ENCODE measurements around the gene MIXL1.
A peak's percentile ranks its signal among the peaks of the same experiment; 100 is the strongest.

Gene MIXL1

DNA sequence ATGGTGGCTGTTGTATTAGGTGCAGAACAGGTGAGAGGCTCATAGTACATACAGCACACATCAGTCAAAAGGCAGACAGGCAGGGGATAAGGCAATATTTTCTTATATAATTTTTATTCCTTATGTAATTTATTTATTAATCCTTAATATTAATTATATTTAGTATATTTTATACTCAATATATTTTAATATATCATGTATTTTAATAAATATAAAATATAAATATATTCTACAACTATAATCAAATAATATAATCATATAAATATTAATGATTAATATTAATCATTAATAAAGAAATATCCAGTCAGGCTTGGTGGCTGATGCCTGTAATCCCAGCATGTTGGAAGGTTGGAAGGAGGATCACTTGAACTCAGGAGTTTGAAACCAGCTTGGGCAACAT lies 19.3 kb upstream of the MIXL1 start:
- Histone ChIP-seq H2BK15ac (ENCODE audit: low read depth, poor library complexity, severe bottlenecking) (no peak overlapping the region), H2BK12ac (ENCODE audit: low read length in 2 of 2) (no peak overlapping the region), H3K79me1 (replicated peaks; ENCODE audit: low read length, poor library complexity, severe bottlenecking) (no peaks in the 10 kb centered on the region), H2AFZ (ENCODE audit: low read depth, low read length) (no peak overlapping the region), H2BK5ac (ENCODE audit: low read depth, low read length, poor library complexity, severe bottlenecking) (no peak overlapping the region), H3K18ac (ENCODE audit: low read depth in 1 of 2, low read length in 2 of 2) (no peak overlapping the region), H4K91ac (ENCODE audit: low read length) (no peak overlapping the region), H2AK5ac (ENCODE audit: low read length, severe bottlenecking) (no peak overlapping the region), H4K8ac (ENCODE audit: low read length) (no peak overlapping the region), H3K4me2 (ENCODE audit: low read length, poor library complexity, severe bottlenecking) (no peak overlapping the region), H3K27me3 (ENCODE audit: control insufficient read depth in 1 of 2, insufficient read depth in 1 of 2, low read length in 2 of 2) (peaks cover 8 to 35% of the 10 kb centered on the region in 2 experiments), H3K23ac (ENCODE audit: low read length in 2 of 2) (no peak overlapping the region), H3K36me3 (ENCODE audit: control insufficient read depth in 1 of 2, insufficient read depth in 2 of 2, low read depth in 1 of 2, low read length in 2 of 2) (no peaks in the 10 kb centered on the region), H3K27ac (ENCODE audit: low read length, poor library complexity, severe bottlenecking) (no peak overlapping the region), H3K9me3 (ENCODE audit: control insufficient read depth, low read length) (no peaks in the 10 kb centered on the region), H3K9ac (ENCODE audit: low read length) (no peak overlapping the region), H3K14ac (ENCODE audit: low read length in 2 of 2) (no peak overlapping the region), H3K4me3 (ENCODE audit: insufficient read depth in 1 of 2, low read depth in 1 of 2, low read length in 2 of 2) (no peak overlapping the region), H3K4ac (ENCODE audit: low read depth in 1 of 2, low read length in 2 of 2) (no peak overlapping the region), H2BK120ac (ENCODE audit: low read depth, low read length) (no peak overlapping the region), H3K4me1 (ENCODE audit: control insufficient read depth, insufficient read depth, low read depth, low read length) (no peaks in the 10 kb centered on the region)
- DNase-seq = no peak

DNA sequence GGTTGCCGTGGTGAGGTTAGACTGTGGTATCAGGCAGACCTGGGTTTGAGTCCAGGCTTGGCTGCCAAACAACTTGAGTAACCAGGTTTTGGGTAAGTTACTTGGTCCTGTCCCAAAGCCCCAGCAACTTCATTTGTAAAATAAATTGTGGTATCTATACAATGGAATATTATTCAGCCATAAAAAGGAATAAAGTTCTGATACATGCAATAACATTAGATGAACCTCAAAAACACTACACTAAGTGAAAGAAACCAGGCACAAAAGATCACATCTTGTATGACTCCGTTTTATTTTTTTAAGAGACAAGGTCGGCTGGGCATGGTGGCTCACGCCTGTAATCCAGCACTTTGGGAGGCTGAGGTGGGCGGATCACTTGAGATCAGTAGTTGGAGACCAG lies 16.4 kb upstream of the MIXL1 start:
- Histone ChIP-seq H3K18ac (ENCODE audit: low read depth in 1 of 2, low read length in 2 of 2) (no peak overlapping the region), H2AK5ac (ENCODE audit: low read length, severe bottlenecking) (no peak overlapping the region), H4K8ac (ENCODE audit: low read length) (no peak overlapping the region), H2BK5ac (ENCODE audit: low read depth, low read length, poor library complexity, severe bottlenecking) (no peak overlapping the region), H2BK15ac (ENCODE audit: low read depth, poor library complexity, severe bottlenecking) (no peak overlapping the region), H2BK12ac (ENCODE audit: low read length in 2 of 2) (no peak overlapping the region), H3K14ac (ENCODE audit: low read length in 2 of 2) (peak overlapping the region in 1 of 2 experiments; percentile 18), H3K4me2 (ENCODE audit: low read length, poor library complexity, severe bottlenecking) (no peak overlapping the region), H3K9me3 (ENCODE audit: control insufficient read depth, low read length) (no peaks in the 10 kb centered on the region), H3K36me3 (ENCODE audit: control insufficient read depth in 1 of 2, insufficient read depth in 2 of 2, low read depth in 1 of 2, low read length in 2 of 2) (no peaks in the 10 kb centered on the region), H3K79me1 (replicated peaks; ENCODE audit: low read length, poor library complexity, severe bottlenecking) (no peaks in the 10 kb centered on the region), H3K27ac (ENCODE audit: low read length, poor library complexity, severe bottlenecking) (no peak overlapping the region), H3K9ac (ENCODE audit: low read length) (no peak overlapping the region), H3K4me3 (ENCODE audit: insufficient read depth in 1 of 2, low read depth in 1 of 2, low read length in 2 of 2) (no peak overlapping the region), H4K91ac (ENCODE audit: low read length) (no peak overlapping the region), H3K4me1 (ENCODE audit: control insufficient read depth, insufficient read depth, low read depth, low read length) (peaks cover 2% of the 10 kb centered on the region), H3K4ac (ENCODE audit: low read depth in 1 of 2, low read length in 2 of 2) (no peak overlapping the region), H2AFZ (ENCODE audit: low read depth, low read length) (no peak overlapping the region), H2BK120ac (ENCODE audit: low read depth, low read length) (no peak overlapping the region), H3K23ac (ENCODE audit: low read length in 2 of 2) (no peak overlapping the region), H3K27me3 (ENCODE audit: control insufficient read depth in 1 of 2, insufficient read depth in 1 of 2, low read length in 2 of 2) (peaks cover 0 to 45% of the 10 kb centered on the region in 2 experiments)
- WGBS = 93% methylated on average over 5 of the region's 5 CpGs
- DNase-seq = no peak

DNA sequence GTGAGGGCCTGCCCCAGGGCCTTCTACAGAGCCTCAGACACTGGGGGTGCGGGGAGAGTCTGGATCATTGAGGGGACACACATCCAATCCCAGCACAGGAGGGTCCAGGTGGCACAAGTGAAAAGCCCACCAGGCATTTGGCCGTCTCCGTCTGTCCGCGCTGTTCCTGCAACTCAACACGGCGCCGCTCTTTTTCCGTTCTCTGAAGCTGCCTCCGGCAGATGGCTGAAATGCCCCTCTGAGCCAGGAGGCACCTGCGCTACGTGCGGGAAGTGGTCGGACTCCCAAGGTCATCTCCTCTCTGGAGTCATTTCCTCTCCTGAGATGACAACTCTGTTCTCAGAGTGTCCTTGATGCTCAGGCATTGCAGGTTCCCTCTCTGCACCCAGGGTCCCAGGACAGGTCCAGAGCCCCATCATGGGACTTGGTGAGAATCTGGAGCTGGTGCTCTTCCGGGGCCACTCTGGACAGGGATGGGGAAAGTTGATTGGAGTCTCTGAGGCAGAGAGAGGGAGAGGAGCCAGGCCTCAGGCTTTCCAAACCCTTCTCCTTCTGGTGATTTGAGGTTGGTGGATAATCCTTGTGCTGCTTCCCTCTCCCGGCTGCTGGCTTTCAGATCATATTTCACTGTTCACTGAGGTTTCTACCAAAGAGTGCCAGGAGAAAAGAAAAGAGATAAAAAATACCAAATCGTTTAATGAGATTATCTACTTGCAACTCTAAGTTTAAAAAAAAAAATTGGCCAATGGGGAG lies 14.0 kb upstream of the MIXL1 start:
- Histone ChIP-seq H2BK12ac (ENCODE audit: low read length in 2 of 2) (no peak overlapping the region), H2BK120ac (ENCODE audit: low read depth, low read length) (no peak overlapping the region), H3K18ac (ENCODE audit: low read depth in 1 of 2, low read length in 2 of 2) (no peak overlapping the region), H3K27ac (ENCODE audit: low read length, poor library complexity, severe bottlenecking) (no peak overlapping the region), H3K9ac (ENCODE audit: low read length) (no peak overlapping the region), H3K23ac (ENCODE audit: low read length in 2 of 2) (no peak overlapping the region), H3K36me3 (ENCODE audit: control insufficient read depth in 1 of 2, insufficient read depth in 2 of 2, low read depth in 1 of 2, low read length in 2 of 2) (no peaks in the 10 kb centered on the region), H4K91ac (ENCODE audit: low read length) (no peak overlapping the region), H4K8ac (ENCODE audit: low read length) (no peak overlapping the region), H3K4me2 (ENCODE audit: low read length, poor library complexity, severe bottlenecking) (no peak overlapping the region), H2BK15ac (ENCODE audit: low read depth, poor library complexity, severe bottlenecking) (no peak overlapping the region), H2AK5ac (ENCODE audit: low read length, severe bottlenecking) (no peak overlapping the region), H3K4me3 (ENCODE audit: insufficient read depth in 1 of 2, low read depth in 1 of 2, low read length in 2 of 2) (no peak overlapping the region), H3K4me1 (ENCODE audit: control insufficient read depth, insufficient read depth, low read depth, low read length) (peaks cover 2% of the 10 kb centered on the region), H3K79me1 (replicated peaks; ENCODE audit: low read length, poor library complexity, severe bottlenecking) (no peaks in the 10 kb centered on the region), H3K9me3 (ENCODE audit: control insufficient read depth, low read length) (no peaks in the 10 kb centered on the region), H3K4ac (ENCODE audit: low read depth in 1 of 2, low read length in 2 of 2) (no peak overlapping the region), H3K14ac (ENCODE audit: low read length in 2 of 2) (no peak overlapping the region), H2BK5ac (ENCODE audit: low read depth, low read length, poor library complexity, severe bottlenecking) (no peak overlapping the region), H2AFZ (ENCODE audit: low read depth, low read length) (no peak overlapping the region), H3K27me3 (ENCODE audit: control insufficient read depth in 1 of 2, insufficient read depth in 1 of 2, low read length in 2 of 2) (peaks cover 0 to 45% of the 10 kb centered on the region in 2 experiments)
- 93% methylated on average over 15 of the region's 17 CpGs for WGBS
- no peak for DNase-seq

DNA sequence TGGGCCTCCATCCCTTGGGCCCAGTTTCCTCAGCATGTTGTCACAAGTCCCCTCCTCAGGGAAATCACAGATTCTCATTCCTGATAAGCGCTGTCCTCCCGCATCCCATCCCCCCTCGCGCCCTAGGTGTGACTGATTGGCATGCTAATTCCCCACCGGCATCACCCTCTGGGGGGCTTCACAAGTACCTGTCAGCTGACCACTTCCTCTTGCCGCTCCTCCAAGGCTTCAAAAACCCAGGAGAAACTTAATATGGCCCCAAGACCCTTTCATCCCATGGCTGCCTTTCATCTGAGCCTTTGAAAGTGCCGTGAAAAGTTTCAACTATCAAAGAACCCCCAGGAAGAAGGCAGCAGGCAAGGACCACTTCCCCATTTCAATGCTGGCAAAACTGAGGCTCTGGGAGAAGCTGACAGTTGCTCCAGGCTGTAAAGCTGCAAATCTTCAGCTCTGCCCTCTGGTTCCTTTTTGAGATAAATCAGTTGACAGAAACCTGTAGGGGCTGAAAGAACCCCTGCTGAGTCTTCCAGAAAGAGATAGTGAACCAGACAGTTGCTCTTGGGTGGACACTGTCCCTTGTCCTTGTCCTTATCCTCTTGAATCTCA lies 12.8 kb upstream of the MIXL1 start:
- 36% methylated on average over 7 of the region's 7 CpGs for WGBS
- H3K36me3 ChIP-seq (ENCODE audit: control insufficient read depth in 1 of 2, insufficient read depth in 2 of 2, low read depth in 1 of 2, low read length in 2 of 2) = no peaks in the 10 kb centered on the region
- H3K23ac ChIP-seq (ENCODE audit: low read length in 2 of 2) = no peak overlapping the region
- H4K91ac ChIP-seq (ENCODE audit: low read length) = no peak overlapping the region
- no peak for DNase-seq
- no peak overlapping the region for H2BK15ac ChIP-seq (ENCODE audit: low read depth, poor library complexity, severe bottlenecking)
- H3K4me2 ChIP-seq (ENCODE audit: low read length, poor library complexity, severe bottlenecking) = no peak overlapping the region
- H3K18ac ChIP-seq (ENCODE audit: low read depth in 1 of 2, low read length in 2 of 2) = no peak overlapping the region
- no peaks in the 10 kb centered on the region for H3K79me1 ChIP-seq (replicated peaks; ENCODE audit: low read length, poor library complexity, severe bottlenecking)
- H2AFZ ChIP-seq (ENCODE audit: low read depth, low read length) = no peak overlapping the region
- H2BK12ac ChIP-seq (ENCODE audit: low read length in 2 of 2) = no peak overlapping the region
- no peak overlapping the region for H3K4me3 ChIP-seq (ENCODE audit: insufficient read depth in 1 of 2, low read depth in 1 of 2, low read length in 2 of 2)
- no peak overlapping the region for H3K9ac ChIP-seq (ENCODE audit: low read length)
- no peak overlapping the region for H2BK5ac ChIP-seq (ENCODE audit: low read depth, low read length, poor library complexity, severe bottlenecking)
- no peak overlapping the region for H3K14ac ChIP-seq (ENCODE audit: low read length in 2 of 2)
- no peak overlapping the region for H4K8ac ChIP-seq (ENCODE audit: low read length)
- no peak overlapping the region for H2BK120ac ChIP-seq (ENCODE audit: low read depth, low read length)
- H3K4me1 ChIP-seq (ENCODE audit: control insufficient read depth, insufficient read depth, low read depth, low read length) = peaks cover 5% of the 10 kb centered on the region
- no peaks in the 10 kb centered on the region for H3K9me3 ChIP-seq (ENCODE audit: control insufficient read depth, low read length)
- H3K27me3 ChIP-seq (ENCODE audit: control insufficient read depth in 1 of 2, insufficient read depth in 1 of 2, low read length in 2 of 2) = peaks cover 0 to 45% of the 10 kb centered on the region in 2 experiments
- H3K27ac ChIP-seq (ENCODE audit: low read length, poor library complexity, severe bottlenecking) = no peak overlapping the region
- no peak overlapping the region for H3K4ac ChIP-seq (ENCODE audit: low read depth in 1 of 2, low read length in 2 of 2)
- H2AK5ac ChIP-seq (ENCODE audit: low read length, severe bottlenecking) = no peak overlapping the region

Data from mesenchymal stem cell (in vitro differentiated cells and primary cell).